GM23248 (cell line): ENCODE data around the gene C2orf69. TPM values are rescaled to one million over a fixed set of nuclear protein-coding genes. Genes with fewer than 3 reads are reported as not detected.

Source experiments
- DNase-seq: peaks from one replicate; pipeline ENCODE4 v3.0.0-alpha.2; 2015
- H2AFZ ChIP-seq: fragments of 200-600 bp; sonication (generic); 2 replicates; pipeline ENCODE4 v1.6.1; 2016; ENCODE audit warnings: antibody characterized with exemption
- H3F3A ChIP-seq: fragments of 200-600 bp; sonication (generic); 2 replicates; pipeline ENCODE4 v1.6.1; 2016; ENCODE audit warnings: mild to moderate bottlenecking, antibody characterized with exemption, mixed run types; ENCODE audit not compliant: insufficient read depth
- H3K27ac ChIP-seq: fragments of 200-600 bp; sonication (generic); 2 replicates; pipeline ENCODE4 v1.5.1; 2016; ENCODE audit warnings: mild to moderate bottlenecking
- H3K27me3 ChIP-seq: fragments of 200-600 bp; sonication (generic); replicated peaks from 2 replicates; pipeline ENCODE4 v1.6.1; 2016; ENCODE audit warnings: mild to moderate bottlenecking; ENCODE audit not compliant: insufficient read depth
- H3K36me3 ChIP-seq: fragments of 200-600 bp; sonication (generic); 2 replicates; pipeline ENCODE4 v1.6.1; 2016; ENCODE audit warnings: low read depth, mild to moderate bottlenecking
- H3K4me1 ChIP-seq: fragments of 200-600 bp; sonication (generic); 2 replicates; pipeline ENCODE4 v1.6.1; 2016; ENCODE audit warnings: mild to moderate bottlenecking; ENCODE audit not compliant: insufficient read depth
- H3K4me2 ChIP-seq: fragments of 200-600 bp; sonication (generic); one replicate; pipeline ENCODE4 v1.6.1; 2016; ENCODE audit warnings: mild to moderate bottlenecking; ENCODE audit not compliant: unreplicated experiment
- H3K4me3 ChIP-seq: fragments of 200-600 bp; sonication (generic); 2 replicates; pipeline ENCODE4 v1.5.1; 2016; ENCODE audit warnings: mild to moderate bottlenecking
- H3K79me2 ChIP-seq: fragments of 200-600 bp; sonication (generic); 2 replicates; pipeline ENCODE4 v1.6.1; 2016; ENCODE audit warnings: mild to moderate bottlenecking; ENCODE audit not compliant: insufficient read depth
- H3K9ac ChIP-seq: fragments of 200-600 bp; sonication (generic); 2 replicates; pipeline ENCODE4 v1.6.1; 2016; ENCODE audit warnings: mild to moderate bottlenecking
- H3K9me2 ChIP-seq: fragments of 200-600 bp; sonication (generic); 2 replicates; pipeline ENCODE4 v1.6.1; 2016; ENCODE audit warnings: mixed run types, mild to moderate bottlenecking, moderate library complexity; ENCODE audit not compliant: insufficient read depth
- H3K9me3 ChIP-seq: fragments of 200-600 bp; sonication (generic); one replicate; pipeline ENCODE4 v1.6.1; 2017; ENCODE audit warnings: low read depth
- H4K20me1 ChIP-seq: fragments of 200-600 bp; sonication (generic); 2 replicates; pipeline ENCODE4 v1.6.0; 2016; ENCODE audit not compliant: insufficient read depth
- EZH2 ChIP-seq: fragments of 200-600 bp; sonication (generic); IDR thresholded peaks from 2 replicates; pipeline ENCODE4 v1.6.1; 2018; ENCODE audit warnings: antibody characterized with exemption, mild to moderate bottlenecking; ENCODE audit not compliant: insufficient read depth, poor library complexity, severe bottlenecking
- EZH2phosphoT487 ChIP-seq: fragments of 200-600 bp; sonication (generic); IDR thresholded peaks from 2 replicates; pipeline ENCODE4 v1.6.1; 2018; ENCODE audit warnings: antibody characterized with exemption, moderate library complexity, mild to moderate bottlenecking, low read depth; ENCODE audit not compliant: insufficient read depth
- WGBS, 2 experiments: methylation state at CpG; one replicate each; pipeline ENCODE4 v1.1.6; 2015 to 2017; ENCODE audit warnings: low lambda C conversion rate in 2 of 2, low coverage in 1 of 2; ENCODE audit errors: missing lambda C conversion rate in 2 of 2; 5-methylcytosine and 5-hydroxymethylcytosine counted together
- in situ Hi-C: fragments of 300-500 bp; cut with MboI; formaldehyde crosslinking; loops from 2 replicates; pipeline ENCODE4 v1.15.0; 2020
- polyA plus RNA-seq: library from polyadenylated mRNA; unstranded; fragments of >200 nt; fragmentation: Nextera tagmentation; extraction: Ambion mirVana; gene quantifications from 2 replicates; pipeline ENCODE4 v1.2.1, GENCODE V29; 2016
- total RNA-seq: library from RNA; depleted of rRNA; stranded (reverse); fragments of >200 nt; shearing (Covaris generic); gene quantifications from 2 replicates; pipeline ENCODE4 v1.2.3, GENCODE V29; 2014

Gene C2orf69
- total and polyA plus RNA-seq, 2 experiments from 2014 or later = 14.5 to 19.9 TPM

DNA sequence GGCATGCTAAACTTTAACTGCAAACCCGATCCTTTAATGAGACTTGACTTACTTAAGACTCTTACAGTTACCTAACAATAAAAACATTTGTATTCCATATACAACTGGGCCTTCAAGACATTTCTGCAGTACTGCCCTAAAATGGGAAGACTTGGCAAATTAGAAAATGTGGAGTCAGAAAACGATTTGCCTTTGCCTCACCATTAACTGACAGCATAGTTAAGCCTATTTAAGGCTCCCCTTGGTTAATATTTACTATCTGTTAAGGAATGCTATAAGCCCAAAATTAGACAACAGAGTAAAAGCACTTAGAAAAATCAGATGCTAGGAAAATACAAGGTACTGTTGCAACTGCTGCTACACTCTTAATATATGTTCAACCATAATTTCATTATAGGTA is 25.5 kb downstream of the C2orf69 start:
- no peak overlapping the region for H2AFZ ChIP-seq

DNA sequence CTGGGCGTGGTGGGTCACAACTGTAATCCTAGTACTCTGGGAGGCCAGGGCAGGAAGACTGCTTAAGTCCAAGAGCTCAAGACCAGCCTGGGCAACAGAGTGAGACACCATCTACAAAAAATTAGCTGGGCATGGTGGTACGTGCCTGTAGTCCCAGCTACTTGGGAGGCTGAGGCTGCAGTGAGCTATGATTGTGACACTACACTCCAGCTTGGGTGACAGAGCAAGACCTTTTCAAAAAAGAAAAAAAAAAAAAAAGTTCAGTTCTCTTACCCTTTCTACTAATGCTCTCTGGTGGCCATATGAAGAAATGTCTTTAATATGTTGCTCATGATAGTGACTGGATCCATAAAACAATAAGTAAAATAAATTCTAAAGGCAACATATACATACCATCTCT is 29.3 kb downstream of the C2orf69 start:
- Histone ChIP-seq H3K4me3 (no peak overlapping the region), H3K4me2 (no peak overlapping the region), H3K9ac (no peak overlapping the region), H3F3A (no peaks in the 10 kb centered on the region), H4K20me1 (no peaks in the 10 kb centered on the region), H3K27me3 (no peaks in the 10 kb centered on the region), H3K36me3 (peaks cover 43% of the 10 kb centered on the region), H3K9me2 (no peaks in the 10 kb centered on the region), H3K79me2 (peaks cover 34% of the 10 kb centered on the region), H3K9me3 (no peaks in the 10 kb centered on the region), H3K4me1 (no peaks in the 10 kb centered on the region), H2AFZ (no peak overlapping the region), H3K27ac (no peak overlapping the region)
- peak; percentile 69 for DNase-seq
- 81 to 85% methylated on average over 2 of the region's 2 CpGs for WGBS, 2 experiments
- TF ChIP-seq EZH2 = no peak
- TF ChIP-seq EZH2phosphoT487 = no peak
- in situ Hi-C loops = no loop called here

More for the DNA sequence above, 25.5 kb downstream of the C2orf69 start:
- in situ Hi-C loops = no loop called here
- H3K9ac ChIP-seq = no peak overlapping the region
- no peak overlapping the region for H3K4me2 ChIP-seq
- H3K9me3 ChIP-seq = no peaks in the 10 kb centered on the region
- H3K27me3 ChIP-seq = no peaks in the 10 kb centered on the region
- no peak for DNase-seq
- peaks cover 40% of the 10 kb centered on the region for H3K36me3 ChIP-seq
- TF ChIP-seq EZH2phosphoT487 = no peak
- H3K4me3 ChIP-seq = no peak overlapping the region
- H3K9me2 ChIP-seq = no peaks in the 10 kb centered on the region
- H4K20me1 ChIP-seq = no peaks in the 10 kb centered on the region
- H3K79me2 ChIP-seq = peaks cover 7% of the 10 kb centered on the region
- H3F3A ChIP-seq = peaks cover 8% of the 10 kb centered on the region; the same call in 1 of the 2 replicates
- no peaks in the 10 kb centered on the region; the same call in 1 of the 2 replicates for H3K4me1 ChIP-seq
- 65 to 72% methylated on average over 2 of the region's 2 CpGs for WGBS, 2 experiments
- H3K27ac ChIP-seq = no peak overlapping the region

DNA sequence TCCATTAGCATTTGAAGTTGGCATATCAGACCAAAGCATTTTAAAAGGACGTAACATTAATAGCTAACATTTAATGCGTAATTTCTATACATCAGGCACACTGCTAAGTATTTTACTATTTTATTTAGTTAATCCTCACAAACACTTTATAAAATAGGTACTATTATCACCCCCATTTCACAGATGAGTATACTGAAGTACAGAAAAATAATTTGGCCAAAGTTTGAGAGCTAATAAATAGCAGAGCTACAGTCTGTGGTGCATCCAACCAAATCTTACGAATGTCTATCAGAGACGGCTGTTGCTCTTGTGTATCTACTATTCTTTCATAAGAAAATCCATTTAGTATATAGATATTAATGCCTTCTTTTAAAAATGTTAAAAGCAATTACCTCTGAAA is 32.3 kb downstream of the C2orf69 start:
- H3K27me3 ChIP-seq = no peaks in the 10 kb centered on the region
- in situ Hi-C loops = no loop called here
- no peak overlapping the region for H3K9ac ChIP-seq
- no peak overlapping the region for H3K4me2 ChIP-seq
- no peak for DNase-seq
- H3K79me2 ChIP-seq = peaks cover 42% of the 10 kb centered on the region
- no peak overlapping the region for H3K27ac ChIP-seq
- H3K4me1 ChIP-seq = peaks cover 19% of the 10 kb centered on the region
- no peak overlapping the region for H2AFZ ChIP-seq
- WGBS, 2 experiments = 97 to 98% methylated on average over 4 of the region's 4 CpGs
- TF ChIP-seq EZH2phosphoT487 (no peak), EZH2 (no peak)
- H3K4me3 ChIP-seq = no peak overlapping the region
- no peaks in the 10 kb centered on the region for H3K9me3 ChIP-seq
- no peaks in the 10 kb centered on the region for H4K20me1 ChIP-seq
- no peaks in the 10 kb centered on the region for H3K9me2 ChIP-seq
- H3K36me3 ChIP-seq = peaks cover 35% of the 10 kb centered on the region
- H3F3A ChIP-seq = peaks cover 11% of the 10 kb centered on the region; the same call in 1 of the 2 replicates

DNA sequence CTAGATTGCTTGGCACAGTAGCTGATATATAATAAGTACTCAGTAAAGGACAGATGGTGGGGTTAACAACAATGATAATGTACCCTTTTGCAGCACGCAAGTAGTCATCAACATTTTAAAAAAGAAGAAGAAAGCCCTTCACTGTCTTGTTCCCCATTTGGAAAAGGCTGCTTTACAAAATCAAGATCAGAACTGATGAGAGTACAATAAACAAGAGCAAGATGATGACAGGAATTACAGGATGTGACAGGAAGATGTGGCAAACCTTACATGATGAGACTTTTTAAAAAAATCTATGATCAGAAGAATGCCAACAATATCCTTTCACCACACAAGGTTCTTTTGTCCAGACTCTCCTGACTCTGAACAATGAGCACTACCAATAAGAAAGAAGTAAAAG is 35.1 kb downstream of the C2orf69 start:
- peaks cover 19% of the 10 kb centered on the region for H3K4me1 ChIP-seq
- DNase-seq = no peak
- TF ChIP-seq EZH2 (no peak), EZH2phosphoT487 (no peak)
- peaks cover 25% of the 10 kb centered on the region for H3K36me3 ChIP-seq
- WGBS, 2 experiments = 97 to 98% methylated on average over 1 of the region's 1 CpG
- no peak overlapping the region for H2AFZ ChIP-seq
- H3K9me3 ChIP-seq = no peaks in the 10 kb centered on the region
- no peaks in the 10 kb centered on the region for H4K20me1 ChIP-seq
- no peaks in the 10 kb centered on the region for H3K27me3 ChIP-seq
- H3K27ac ChIP-seq = peak overlapping the region; percentile 56
- in situ Hi-C loops = no loop called here
- no peak overlapping the region for H3K4me3 ChIP-seq
- peaks cover 11% of the 10 kb centered on the region; the same call in 1 of the 2 replicates for H3F3A ChIP-seq
- H3K9ac ChIP-seq = no peak overlapping the region
- H3K9me2 ChIP-seq = no peaks in the 10 kb centered on the region
- peaks cover 60% of the 10 kb centered on the region for H3K79me2 ChIP-seq
- H3K4me2 ChIP-seq = peak overlapping the region; percentile 5

DNA sequence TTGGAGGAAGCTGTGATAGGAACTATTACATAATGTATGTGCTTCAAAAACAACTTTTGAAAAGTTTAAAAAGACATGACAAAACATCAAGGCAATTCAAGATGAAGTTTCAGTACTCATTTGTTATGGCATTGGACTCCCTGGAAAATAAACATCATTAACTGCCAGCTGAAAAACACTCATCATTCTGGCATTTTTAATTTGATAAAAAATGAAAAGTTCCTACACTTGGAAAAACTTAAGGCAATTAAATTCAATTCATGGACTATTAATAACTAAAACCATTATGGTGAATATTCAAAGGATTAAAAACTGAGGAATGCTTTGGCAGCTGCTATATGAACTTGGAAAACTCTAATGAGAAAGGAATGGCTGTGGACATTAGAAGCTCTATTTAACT is 35.7 kb downstream of the C2orf69 start:
- in situ Hi-C loops = no loop called here
- Histone ChIP-seq H3K36me3 (peaks cover 25% of the 10 kb centered on the region), H3K9me3 (no peaks in the 10 kb centered on the region), H3K79me2 (peaks cover 67% of the 10 kb centered on the region), H3K27me3 (no peaks in the 10 kb centered on the region), H3K4me3 (no peak overlapping the region), H3F3A (peaks cover 11% of the 10 kb centered on the region; the same call in 1 of the 2 replicates), H2AFZ (no peak overlapping the region), H3K9ac (no peak overlapping the region), H3K4me2 (peak overlapping the region; percentile 5), H4K20me1 (no peaks in the 10 kb centered on the region), H3K4me1 (peaks cover 19% of the 10 kb centered on the region), H3K9me2 (no peaks in the 10 kb centered on the region), H3K27ac (peak overlapping the region; percentile 56)
- TF ChIP-seq EZH2 (no peak), EZH2phosphoT487 (no peak)
- peak; percentile 45 for DNase-seq
